ENCODE data around the gene TMEM79.

TMEM79 gene

GRCh38 chr1:156337052-156337887, 53.1 kb downstream of the TMEM79 start:
- peaks cover 44% of the 10 kb centered on the region for H3K36me3 ChIP-seq (ENCODE audit: insufficient read depth, low read length)
- H3K9me3 ChIP-seq (ENCODE audit: insufficient read depth, low read length, severe bottlenecking) = no peaks in the 10 kb centered on the region
- no peak for DNase-seq
- peaks cover 28% of the 10 kb centered on the region; the same call in 1 of the 2 replicates for H4K20me1 ChIP-seq (ENCODE audit: insufficient read depth, low read length)
- H3K27me3 ChIP-seq (ENCODE audit: insufficient read depth, low read length, poor library complexity) = no peaks in the 10 kb centered on the region
- peak overlapping the region; percentile 69 to 88 for H3K4me3 ChIP-seq (ENCODE audit: low read depth in 1 of 2, low read length in 2 of 2)
- H3K4me1 ChIP-seq (ENCODE audit: insufficient read depth, low read length) = peaks cover 32% of the 10 kb centered on the region
- H2AFZ ChIP-seq (ENCODE audit: low read depth, low read length) = peak overlapping the region; percentile 67
- no peak for ATAC-seq (ENCODE audit: insufficient read depth, low read depth)
- peak overlapping the region; percentile 74 for H3K4me2 ChIP-seq (ENCODE audit: insufficient read depth, low read length)
- TF ChIP-seq EZH2 (IDR thresholded peaks at IDR 0.05; ENCODE audit: borderline replicate concordance, low read depth, low read length, severe bottlenecking) (no peak), CTCF (IDR thresholded peaks at IDR 0.05; ENCODE audit: borderline replicate concordance, extremely low read depth, low read length, poor library complexity, severe bottlenecking) (no peak)
- H3K27ac ChIP-seq (ENCODE audit: low read length) = peak overlapping the region; percentile 79
- peak overlapping the region; percentile 67 for H3K9ac ChIP-seq (ENCODE audit: low read depth, low read length)
- peaks cover 56% of the 10 kb centered on the region for H3K79me2 ChIP-seq (ENCODE audit: insufficient read depth, low read length)

DNA sequence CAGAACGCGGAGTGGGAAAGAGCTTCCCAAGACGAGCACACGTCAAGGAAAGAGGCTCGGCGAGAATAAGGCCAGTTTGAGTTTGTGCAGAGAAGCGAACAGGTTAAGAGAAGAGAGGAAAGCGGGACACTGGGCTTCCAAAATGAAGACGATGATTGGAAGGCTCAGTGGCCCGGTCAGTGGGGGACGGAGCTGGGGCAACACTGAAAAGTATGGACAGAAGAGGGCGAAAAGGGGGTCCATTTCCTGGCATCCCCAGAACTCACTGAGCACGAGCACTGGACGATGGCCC, 53.7 kb downstream of the TMEM79 start:
- H3K27ac ChIP-seq (ENCODE audit: low read length) = peak overlapping the region; percentile 79
- H3K4me3 ChIP-seq (ENCODE audit: low read depth in 1 of 2, low read length in 2 of 2) = peak overlapping the region; percentile 69 to 88
- DNase-seq = no peak
- H3K9ac ChIP-seq (ENCODE audit: low read depth, low read length) = peak overlapping the region; percentile 67
- peaks cover 32% of the 10 kb centered on the region for H3K4me1 ChIP-seq (ENCODE audit: insufficient read depth, low read length)
- peaks cover 51% of the 10 kb centered on the region for H3K79me2 ChIP-seq (ENCODE audit: insufficient read depth, low read length)
- peak overlapping the region; percentile 74 for H3K4me2 ChIP-seq (ENCODE audit: insufficient read depth, low read length)
- peaks cover 38% of the 10 kb centered on the region for H3K36me3 ChIP-seq (ENCODE audit: insufficient read depth, low read length)
- H3K9me3 ChIP-seq (ENCODE audit: insufficient read depth, low read length, severe bottlenecking) = no peaks in the 10 kb centered on the region
- TF ChIP-seq EZH2 (IDR thresholded peaks at IDR 0.05; ENCODE audit: borderline replicate concordance, low read depth, low read length, severe bottlenecking) (no peak), CTCF (IDR thresholded peaks at IDR 0.05; ENCODE audit: borderline replicate concordance, extremely low read depth, low read length, poor library complexity, severe bottlenecking) (no peak)
- H2AFZ ChIP-seq (ENCODE audit: low read depth, low read length) = peak overlapping the region; percentile 67
- no peaks in the 10 kb centered on the region for H3K27me3 ChIP-seq (ENCODE audit: insufficient read depth, low read length, poor library complexity)
- H4K20me1 ChIP-seq (ENCODE audit: insufficient read depth, low read length) = peaks cover 28% of the 10 kb centered on the region; the same call in 1 of the 2 replicates
- peak; percentile 11 for ATAC-seq (ENCODE audit: insufficient read depth, low read depth)

DNA sequence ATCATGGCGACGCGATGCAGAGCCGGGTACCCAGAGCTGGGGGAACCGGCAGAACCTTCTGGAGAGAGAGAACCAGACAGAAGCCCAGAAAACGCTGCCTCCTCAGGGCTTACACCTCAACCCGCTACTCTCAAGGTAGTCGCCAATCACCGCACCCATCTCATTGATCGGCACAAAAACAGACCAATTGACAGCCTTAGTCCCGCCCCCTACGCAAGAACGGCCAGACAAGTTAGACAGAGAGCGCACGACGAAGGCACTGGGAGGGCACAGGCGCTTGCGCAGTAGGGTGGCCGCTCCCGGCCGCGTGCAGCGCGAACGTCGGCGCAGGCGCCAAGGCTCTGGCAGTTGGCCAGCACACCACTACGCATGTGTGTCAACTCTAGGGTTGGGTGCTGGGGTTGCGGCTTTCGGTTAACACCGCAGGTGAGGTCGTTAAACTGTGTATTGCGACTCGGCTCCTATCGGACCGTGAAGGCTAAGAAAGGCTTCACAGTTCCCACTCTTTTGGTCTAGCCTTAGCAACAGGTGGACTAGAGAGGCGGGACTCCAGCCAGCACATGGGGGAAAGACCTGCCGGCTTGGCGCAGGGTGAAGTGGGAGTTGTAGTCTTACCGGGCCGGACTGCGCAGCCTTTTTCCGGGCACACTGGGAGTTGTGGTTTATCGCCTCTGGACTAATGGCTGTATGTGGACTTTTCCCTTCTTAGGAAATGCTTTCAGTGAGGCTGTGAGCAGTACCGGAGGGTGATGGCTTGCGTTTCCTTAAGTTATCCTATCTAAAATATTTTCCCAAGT, 54.3 kb downstream of the TMEM79 start, which contains the start of the genes CCT3 and TSACC:
TSS of gene CCT3 (minus strand) at position 113 of the 797 bp plus-strand sequence. CDS start at position 5, 108 bp downstream.
TSS of gene TSACC (plus strand) at position 347 of the 797 bp plus-strand sequence. CDS start 1,232 bp downstream, outside the sequence.
- H3K4me1 ChIP-seq (ENCODE audit: insufficient read depth, low read length) = peaks cover 32% of the 10 kb centered on the region
- peak within 1 kb of the TSS; percentile 92 for H3K27ac ChIP-seq (ENCODE audit: low read length)
- ATAC-seq (ENCODE audit: insufficient read depth, low read depth) = peak; percentile 90
- no peak for TF ChIP-seq EZH2 (IDR thresholded peaks at IDR 0.05; ENCODE audit: borderline replicate concordance, low read depth, low read length, severe bottlenecking)
- peak within 1 kb of the TSS; percentile 69 to 88 for H3K4me3 ChIP-seq (ENCODE audit: low read depth in 1 of 2, low read length in 2 of 2)
- H3K79me2 ChIP-seq (ENCODE audit: insufficient read depth, low read length) = peaks cover 47% of the 10 kb centered on the region
- H3K9ac ChIP-seq (ENCODE audit: low read depth, low read length) = peak within 1 kb of the TSS; percentile 67
- peak within 1 kb of the TSS; percentile 90 for H2AFZ ChIP-seq (ENCODE audit: low read depth, low read length)
- no peaks in the 10 kb centered on the region for H3K27me3 ChIP-seq (ENCODE audit: insufficient read depth, low read length, poor library complexity)
- peaks cover 28% of the 10 kb centered on the region; the same call in 1 of the 2 replicates for H4K20me1 ChIP-seq (ENCODE audit: insufficient read depth, low read length)
- H3K36me3 ChIP-seq (ENCODE audit: insufficient read depth, low read length) = peaks cover 33% of the 10 kb centered on the region
- H3K4me2 ChIP-seq (ENCODE audit: insufficient read depth, low read length) = peak within 1 kb of the TSS; percentile 74
- DNase-seq = peak; percentile 100
- H3K9me3 ChIP-seq (ENCODE audit: insufficient read depth, low read length, severe bottlenecking) = no peaks in the 10 kb centered on the region
